HUES48 (cell line): ENCODE measurements around the gene PSMG4.

Experiments
- H3K27ac ChIP-seq: one replicate; pipeline ENCODE4 v1.7.0; 2013; ENCODE audit warnings: low read depth, low read length, inconsistent platforms
- H3K27me3 ChIP-seq: 2 replicates; pipeline ENCODE4 v1.6.1; 2013; ENCODE audit warnings: mild to moderate bottlenecking, low read length; ENCODE audit not compliant: control insufficient read depth, insufficient read depth
- H3K36me3 ChIP-seq: 2 replicates; pipeline ENCODE4 v1.6.1; 2013; ENCODE audit warnings: low read length; ENCODE audit not compliant: control insufficient read depth, insufficient read depth
- H3K4me1 ChIP-seq: 2 replicates; pipeline ENCODE4 v1.6.1; 2013; ENCODE audit warnings: mild to moderate bottlenecking, low read length; ENCODE audit not compliant: control insufficient read depth, insufficient read depth
- H3K4me3 ChIP-seq: 2 replicates; pipeline ENCODE4 v1.5.1; 2013; ENCODE audit warnings: mild to moderate bottlenecking, low read depth, low read length
- H3K9ac ChIP-seq: 2 replicates; pipeline ENCODE4 v1.6.1; 2013; ENCODE audit warnings: mild to moderate bottlenecking, low read depth, low read length, moderate library complexity
- H3K9me3 ChIP-seq: 2 replicates; pipeline ENCODE4 v1.6.1; 2013; ENCODE audit warnings: low read length; ENCODE audit not compliant: control insufficient read depth, insufficient read depth

The PSMG4 gene

DNA sequence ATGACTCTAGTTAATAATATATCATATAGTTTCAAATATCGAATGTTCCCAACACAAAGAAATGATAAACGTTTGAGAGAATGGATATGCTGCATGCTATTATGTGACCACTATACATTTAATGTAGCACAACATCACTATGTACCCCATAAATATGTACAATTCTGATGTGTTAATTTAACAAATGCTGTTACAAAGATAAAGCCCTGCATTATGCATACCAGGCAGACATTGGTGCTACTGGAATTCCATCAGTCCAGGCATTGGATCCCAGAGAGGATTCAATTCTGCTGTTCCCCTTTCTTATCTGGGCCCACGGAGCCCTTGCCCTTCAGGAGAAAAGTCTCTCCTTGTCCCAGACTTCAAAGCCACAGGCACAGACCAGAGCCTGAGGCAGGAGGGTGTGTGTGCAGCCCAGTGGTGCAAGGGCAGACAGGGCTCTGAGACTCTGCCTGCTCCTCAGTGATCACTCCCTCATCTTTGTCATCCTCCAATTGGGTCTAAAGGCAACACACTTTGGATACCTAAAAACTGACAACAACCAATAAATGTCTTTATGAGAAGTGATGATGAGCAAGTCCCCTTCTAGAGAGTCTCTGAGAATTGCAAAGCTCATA is 45.2 kb downstream of the PSMG4 start:
- Histone ChIP-seq H3K4me3 (no peak overlapping the region), H3K27ac (no peak overlapping the region), H3K9me3 (no peaks in the 10 kb centered on the region), H3K36me3 (no peaks in the 10 kb centered on the region), H3K27me3 (no peaks in the 10 kb centered on the region), H3K9ac (no peak overlapping the region), H3K4me1 (no peaks in the 10 kb centered on the region)

- H3K27me3 ChIP-seq = no peaks in the 10 kb centered on the region
- H3K27ac ChIP-seq = no peak overlapping the region
- 0 out of 2 replicates have a peak, but pooled peaks cover 2% of the 10 kb centered on the region for H3K4me1 ChIP-seq
- no peaks in the 10 kb centered on the region for H3K9me3 ChIP-seq
- no peaks in the 10 kb centered on the region for H3K36me3 ChIP-seq
- H3K4me3 ChIP-seq = no peak overlapping the region
- no peak overlapping the region for H3K9ac ChIP-seq
Observed at GRCh38 chr6:3304500-3305215, 45.9 kb downstream of the PSMG4 start.

GRCh38 chr6:3305216-3305565 is 46.4 kb downstream of the PSMG4 start:
- H3K27me3 ChIP-seq = no peaks in the 10 kb centered on the region
- no peaks in the 10 kb centered on the region for H3K9me3 ChIP-seq
- no peak overlapping the region for H3K27ac ChIP-seq
- H3K9ac ChIP-seq = no peak overlapping the region
- H3K36me3 ChIP-seq = no peaks in the 10 kb centered on the region
- H3K4me3 ChIP-seq = no peak overlapping the region
- 0 out of 2 replicates have a peak, but pooled peaks cover 5% of the 10 kb centered on the region for H3K4me1 ChIP-seq

DNA sequence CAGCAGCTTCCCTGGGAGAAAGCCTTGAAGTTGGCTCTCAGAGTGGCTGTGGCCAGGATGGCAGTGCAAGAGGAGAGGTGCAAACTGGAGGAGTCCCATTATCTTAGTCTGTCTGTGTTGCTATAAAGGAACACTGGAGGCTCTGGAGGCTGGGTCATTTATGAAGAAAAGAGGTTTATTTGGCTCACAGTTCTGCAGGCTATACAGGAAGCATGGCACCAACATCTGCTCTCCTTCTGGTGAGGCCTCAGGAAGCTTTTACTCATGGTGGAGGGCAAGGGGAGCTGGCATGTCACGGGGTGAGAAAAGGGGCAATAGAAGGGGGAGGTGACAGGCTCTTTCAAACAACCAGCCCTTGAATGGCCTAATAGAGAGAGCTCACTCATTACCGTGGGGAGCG is 47.1 kb downstream of the PSMG4 start:
- no peaks in the 10 kb centered on the region for H3K36me3 ChIP-seq
- H3K9me3 ChIP-seq = no peaks in the 10 kb centered on the region
- no peaks in the 10 kb centered on the region for H3K27me3 ChIP-seq
- no peak overlapping the region for H3K4me3 ChIP-seq
- H3K4me1 ChIP-seq = 0 out of 2 replicates have a peak, but pooled peaks cover 5% of the 10 kb centered on the region
- no peak overlapping the region for H3K27ac ChIP-seq
- no peak overlapping the region for H3K9ac ChIP-seq

DNA sequence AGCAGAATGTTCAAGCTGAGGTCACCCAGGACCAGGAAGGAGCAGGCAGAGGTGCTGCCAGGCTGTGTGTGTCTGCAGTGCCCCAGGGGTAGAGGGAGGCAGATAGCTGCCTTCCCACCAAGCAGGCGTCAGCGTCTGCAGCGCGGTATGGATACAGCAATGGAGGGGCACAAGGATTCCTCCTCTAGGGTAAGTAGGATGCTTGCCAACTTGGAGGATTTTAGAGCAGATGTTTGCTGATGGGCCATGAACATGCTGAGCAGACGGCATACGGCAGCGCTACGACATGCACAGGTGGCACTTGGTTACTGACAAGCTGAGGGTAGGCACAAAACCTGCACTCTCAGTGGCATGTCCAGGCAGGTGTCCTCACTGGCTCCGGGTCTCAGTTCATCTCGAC is 48.1 kb downstream of the PSMG4 start:
- Histone ChIP-seq H3K9ac (no peak overlapping the region), H3K9me3 (no peaks in the 10 kb centered on the region), H3K4me1 (0 out of 2 replicates have a peak, but pooled peaks cover 5% of the 10 kb centered on the region), H3K36me3 (no peaks in the 10 kb centered on the region), H3K27ac (no peak overlapping the region), H3K27me3 (no peaks in the 10 kb centered on the region), H3K4me3 (no peak overlapping the region)

- Histone ChIP-seq H3K36me3 (no peaks in the 10 kb centered on the region), H3K9ac (no peak overlapping the region), H3K9me3 (no peaks in the 10 kb centered on the region), H3K4me3 (no peak overlapping the region), H3K4me1 (0 out of 2 replicates have a peak, but pooled peaks cover 5% of the 10 kb centered on the region), H3K27ac (no peak overlapping the region), H3K27me3 (no peaks in the 10 kb centered on the region)
Observed at GRCh38 chr6:3307436-3307835, 48.7 kb downstream of the PSMG4 start.

DNA sequence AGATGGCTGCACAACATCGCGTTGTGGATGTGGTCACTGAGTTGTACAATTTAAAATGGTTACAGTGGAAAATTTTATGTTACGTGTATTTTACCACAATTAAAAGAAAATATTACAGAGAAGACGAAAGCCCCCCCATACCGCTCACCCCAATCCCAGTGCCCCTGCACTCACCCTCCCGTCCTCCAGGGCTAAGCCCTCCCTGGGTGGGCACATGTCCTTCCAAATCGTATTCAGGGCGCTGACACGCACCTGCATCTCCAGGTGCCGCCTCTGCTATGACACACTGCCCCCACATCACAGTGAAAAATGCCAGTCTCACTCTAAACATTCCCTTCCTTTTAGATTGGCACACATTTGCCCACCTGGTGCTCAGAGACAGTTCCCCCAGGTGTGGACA is 49.4 kb downstream of the PSMG4 start:
- Histone ChIP-seq H3K27ac (no peak overlapping the region), H3K4me1 (0 out of 2 replicates have a peak, but pooled peaks cover 5% of the 10 kb centered on the region), H3K4me3 (no peak overlapping the region), H3K9ac (no peak overlapping the region), H3K36me3 (no peaks in the 10 kb centered on the region), H3K27me3 (no peaks in the 10 kb centered on the region), H3K9me3 (no peaks in the 10 kb centered on the region)

GRCh38 chr6:3309391-3310050 is 50.8 kb downstream of the PSMG4 start:
- Histone ChIP-seq H3K9me3 (no peaks in the 10 kb centered on the region), H3K36me3 (no peaks in the 10 kb centered on the region), H3K4me1 (0 out of 2 replicates have a peak, but pooled peaks cover 5% of the 10 kb centered on the region), H3K4me3 (no peak overlapping the region), H3K27me3 (no peaks in the 10 kb centered on the region), H3K9ac (no peak overlapping the region), H3K27ac (no peak overlapping the region)

GRCh38 chr6:3310051-3310448 is 51.3 kb downstream of the PSMG4 start:
- Histone ChIP-seq H3K27ac (no peak overlapping the region), H3K27me3 (no peaks in the 10 kb centered on the region), H3K36me3 (no peaks in the 10 kb centered on the region)

DNA sequence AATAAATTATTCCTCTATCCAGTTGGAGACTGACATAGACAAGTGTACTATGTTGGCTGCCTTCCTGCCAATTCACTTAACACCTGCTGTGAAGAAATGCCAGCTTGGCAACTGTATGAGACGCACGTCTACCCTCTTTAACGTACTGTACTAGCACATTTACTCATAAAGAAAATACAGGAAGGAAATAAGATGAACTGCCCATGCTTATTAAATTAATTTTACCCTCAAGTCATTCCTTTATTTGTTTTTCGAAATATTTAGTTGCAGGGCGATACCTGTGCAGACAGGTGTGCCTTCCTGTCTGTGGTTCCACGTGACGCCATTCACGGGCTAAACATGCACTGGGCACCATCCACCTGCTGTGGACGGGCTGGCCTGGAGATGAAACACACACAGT is 52.0 kb downstream of the PSMG4 start:
- Histone ChIP-seq H3K4me3 (no peak overlapping the region), H3K9ac (no peak overlapping the region), H3K27ac (no peak overlapping the region), H3K36me3 (no peaks in the 10 kb centered on the region), H3K9me3 (no peaks in the 10 kb centered on the region), H3K27me3 (no peaks in the 10 kb centered on the region), H3K4me1 (0 out of 2 replicates have a peak, but pooled peaks cover 5% of the 10 kb centered on the region)

More at GRCh38 chr6:3310051-3310448, 51.3 kb downstream of the PSMG4 start:
- Histone ChIP-seq H3K9ac (no peak overlapping the region), H3K4me3 (no peak overlapping the region), H3K4me1 (0 out of 2 replicates have a peak, but pooled peaks cover 5% of the 10 kb centered on the region), H3K9me3 (no peaks in the 10 kb centered on the region)

DNA sequence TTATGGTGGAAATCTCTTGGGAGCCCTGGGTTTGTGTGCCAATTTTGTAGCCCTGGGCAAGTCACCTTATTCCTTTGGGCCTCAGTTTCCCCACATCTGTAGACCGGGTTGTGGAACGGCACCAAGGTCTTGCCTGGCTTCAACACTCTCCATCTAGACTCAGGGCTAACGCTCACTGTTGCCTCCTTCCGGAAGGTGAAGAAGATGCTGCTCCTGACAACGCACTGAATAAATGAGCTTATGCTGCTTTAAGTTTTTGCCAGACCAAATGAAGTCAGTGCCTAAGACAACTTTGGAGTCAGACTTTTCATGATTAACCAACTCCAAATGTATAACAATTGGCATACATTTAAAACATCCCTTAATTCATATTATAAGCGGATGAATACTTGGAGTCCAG is 53.1 kb downstream of the PSMG4 start:
- Histone ChIP-seq H3K9ac (no peak overlapping the region), H3K4me1 (0 out of 2 replicates have a peak, but pooled peaks cover 5% of the 10 kb centered on the region), H3K36me3 (no peaks in the 10 kb centered on the region), H3K9me3 (no peaks in the 10 kb centered on the region), H3K27ac (no peak overlapping the region), H3K4me3 (no peak overlapping the region), H3K27me3 (no peaks in the 10 kb centered on the region)
